GM12891 (cell line): ENCODE results near the gene PSKH1.

ENCODE experiments used
- PAX5 ChIP-seq: IDR thresholded peaks from 2 replicates; pipeline ENCODE4 v1.6.1; 2011; ENCODE audit warnings: low read length, moderate library complexity, mild to moderate bottlenecking; ENCODE audit not compliant: insufficient read depth, severe bottlenecking
- POLR2A ChIP-seq: IDR thresholded peaks from 2 replicates; pipeline ENCODE4 v1.6.1; 2011; ENCODE audit warnings: low read depth, low read length, control low read depth
- TAF1 ChIP-seq: IDR thresholded peaks from 2 replicates; pipeline ENCODE4 v1.6.1; 2011; ENCODE audit warnings: low read depth, low read length, control low read depth

DNA sequence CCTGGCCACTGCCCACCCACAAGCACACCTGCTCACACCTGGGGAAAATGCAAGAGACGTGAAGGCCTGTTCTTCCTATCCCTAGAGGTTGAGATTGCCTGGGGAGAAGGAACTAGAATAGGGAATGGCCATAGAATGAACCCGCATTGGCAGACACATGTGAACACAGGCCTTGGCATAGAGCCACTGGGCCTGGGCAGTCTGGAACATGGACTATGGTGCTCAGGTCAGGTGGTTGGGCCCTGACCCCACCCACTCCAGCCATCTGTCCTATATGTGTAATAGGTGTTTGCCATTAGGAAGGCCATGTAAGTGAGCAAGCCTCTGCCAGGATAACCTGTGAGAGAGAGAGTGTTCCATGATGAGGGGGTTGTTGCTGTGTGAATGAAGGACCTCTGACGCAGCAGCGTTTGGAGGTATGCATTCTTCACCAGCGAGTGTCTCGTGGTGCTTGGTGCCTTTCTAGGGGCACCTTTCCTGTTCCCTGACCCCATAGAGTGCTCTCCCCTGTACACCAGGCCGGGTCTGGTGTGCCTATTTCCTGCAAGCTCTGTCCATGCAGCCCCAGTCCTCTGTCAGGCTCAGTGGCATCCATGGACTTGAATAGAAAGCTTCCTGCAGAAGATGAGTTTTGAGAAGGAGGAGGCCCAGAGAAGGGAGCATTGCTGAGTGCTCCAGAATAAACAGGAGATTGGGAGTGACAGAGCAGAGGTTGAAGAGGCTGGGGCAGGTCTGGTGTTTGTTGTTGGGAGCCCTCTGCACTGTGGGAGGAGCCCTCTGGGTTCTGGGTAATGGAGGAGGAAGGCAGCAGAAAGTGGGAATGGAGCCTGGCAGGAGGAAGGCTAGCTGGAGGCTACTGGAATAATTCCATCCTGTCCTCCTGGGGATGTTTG, 23.0 kb downstream of the PSKH1 start:
- TF ChIP-seq POLR2A, result no peak
- TF ChIP-seq PAX5, result no peak
- no peak for TF ChIP-seq TAF1
